NB4 (cell line): ENCODE data around the gene LAMP1.

Experiments used
- MYC ChIP-seq: IDR thresholded peaks from 2 replicates; pipeline ENCODE4 v1.6.1; 2011; ENCODE audit warnings: low read depth, low read length
- POLR2A ChIP-seq: IDR thresholded peaks from 2 replicates; pipeline ENCODE4 v1.6.1; 2011; ENCODE audit warnings: mild to moderate bottlenecking; ENCODE audit not compliant: insufficient read length; ENCODE audit errors: extremely low read depth
- TF ChIP-seq, protein P1 (sequence below): IDR thresholded peaks from one replicate; pipeline ENCODE4 v1.5.1; 2012; ENCODE audit warnings: low read depth, low read length
- TF ChIP-seq, protein P2 (sequence below): IDR thresholded peaks from 2 replicates; pipeline ENCODE4 v1.6.1; 2011; ENCODE audit warnings: low read depth, low read length

DNA sequence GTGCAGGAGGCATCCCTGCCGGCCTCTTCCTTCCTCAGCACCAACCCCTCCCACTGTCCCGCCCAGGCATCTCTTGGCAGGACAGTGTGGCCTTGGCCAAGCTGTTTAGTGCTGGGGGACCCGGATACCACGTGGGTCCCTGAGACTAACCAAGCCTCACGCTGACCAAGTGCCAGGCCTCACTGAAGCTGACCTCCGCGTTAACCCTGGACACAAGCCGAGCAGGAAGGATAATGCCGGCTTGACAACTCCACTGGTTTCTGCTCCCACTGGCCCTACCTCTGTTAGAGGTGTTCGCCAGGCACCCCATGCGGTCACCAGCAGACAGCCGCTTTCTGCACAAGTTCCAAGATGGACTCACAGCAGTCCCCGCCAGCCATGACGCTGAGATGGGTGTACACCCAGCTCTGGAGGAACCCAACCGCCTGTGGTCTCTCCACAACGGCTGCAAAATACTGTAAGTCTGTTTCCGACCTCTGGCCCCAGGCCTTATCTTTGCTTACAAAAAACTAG, 54.5 kb downstream of the LAMP1 start:
- no peak for TF ChIP-seq POLR2A
- TF ChIP-seq, protein P1, sequence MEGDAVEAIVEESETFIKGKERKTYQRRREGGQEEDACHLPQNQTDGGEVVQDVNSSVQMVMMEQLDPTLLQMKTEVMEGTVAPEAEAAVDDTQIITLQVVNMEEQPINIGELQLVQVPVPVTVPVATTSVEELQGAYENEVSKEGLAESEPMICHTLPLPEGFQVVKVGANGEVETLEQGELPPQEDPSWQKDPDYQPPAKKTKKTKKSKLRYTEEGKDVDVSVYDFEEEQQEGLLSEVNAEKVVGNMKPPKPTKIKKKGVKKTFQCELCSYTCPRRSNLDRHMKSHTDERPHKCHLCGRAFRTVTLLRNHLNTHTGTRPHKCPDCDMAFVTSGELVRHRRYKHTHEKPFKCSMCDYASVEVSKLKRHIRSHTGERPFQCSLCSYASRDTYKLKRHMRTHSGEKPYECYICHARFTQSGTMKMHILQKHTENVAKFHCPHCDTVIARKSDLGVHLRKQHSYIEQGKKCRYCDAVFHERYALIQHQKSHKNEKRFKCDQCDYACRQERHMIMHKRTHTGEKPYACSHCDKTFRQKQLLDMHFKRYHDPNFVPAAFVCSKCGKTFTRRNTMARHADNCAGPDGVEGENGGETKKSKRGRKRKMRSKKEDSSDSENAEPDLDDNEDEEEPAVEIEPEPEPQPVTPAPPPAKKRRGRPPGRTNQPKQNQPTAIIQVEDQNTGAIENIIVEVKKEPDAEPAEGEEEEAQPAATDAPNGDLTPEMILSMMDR: no peak
- TF ChIP-seq, protein P2, sequence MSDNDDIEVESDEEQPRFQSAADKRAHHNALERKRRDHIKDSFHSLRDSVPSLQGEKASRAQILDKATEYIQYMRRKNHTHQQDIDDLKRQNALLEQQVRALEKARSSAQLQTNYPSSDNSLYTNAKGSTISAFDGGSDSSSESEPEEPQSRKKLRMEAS: no peak
- no peak for TF ChIP-seq MYC
